Measurements from ENCODE around the gene LEMD3. TPM values are rescaled to one million over a fixed set of nuclear protein-coding genes. Genes with fewer than 3 reads are reported as not detected.

Gene LEMD3
- total and polyA plus RNA-seq, 2 of the 8 experiments (the other 6 are each of a cell fraction or from before 2014, with no cell fraction given) = 5.8 to 33.2 TPM

- H3K18ac ChIP-seq (ENCODE audit: extremely low read depth, low read length) = no peak overlapping the region
- H3K23ac ChIP-seq (ENCODE audit: insufficient read length) = no peak overlapping the region
- H3K23me2 ChIP-seq (ENCODE audit: low read depth, low read length) = peaks cover 13% of the 10 kb centered on the region; the same call in 1 of the 2 replicates
- no peak for FAIRE-seq
- no peak overlapping the region for H3K4me3 ChIP-seq (ENCODE audit: extremely low read depth in 1 of 4, insufficient read depth in 2 of 4, low read depth in 3 of 4, low read length in 4 of 4)
- no peaks in the 10 kb centered on the region for H4K20me1 ChIP-seq (replicated peaks in 1 of 2; ENCODE audit: control insufficient read depth in 1 of 2, insufficient read depth in 2 of 2, low read length in 2 of 2)
- POLR2A ChIA-PET (ENCODE audit: partially characterized antibody) = interaction anchor here (1.2 kb wide), 1 partner anchor 15 kb away, joined by 4 read pairs; no protein-coding TSS in a partner anchor
- H3K4ac ChIP-seq (replicated peaks; ENCODE audit: insufficient read length, low read depth, low read length) = no peak overlapping the region
- no peaks in the 10 kb centered on the region for H3K9me3 ChIP-seq (ENCODE audit: insufficient read depth in 2 of 2, low read depth in 1 of 2, low read length in 1 of 2)
- no peak overlapping the region for H4K91ac ChIP-seq (replicated peaks; ENCODE audit: insufficient read length, low read length)
- 88% methylated on average over 3 of the region's 3 CpGs; no CpG with 5 or more reads in 1 of the 2 experiments for WGBS, 2 experiments (ENCODE audit: extremely low coverage in 1 of 2, insufficient coverage in 1 of 2, insufficient read length in 1 of 2, insufficient replicate concordance in 2 of 2, low coverage in 1 of 2, low lambda C conversion rate in 2 of 2, missing lambda C conversion rate in 1 of 2)
- no peak overlapping the region for H2BK15ac ChIP-seq (ENCODE audit: low read length)
- peaks cover 0 to 5% (median 3%) of the 10 kb centered on the region in 4 experiments; a peak in 4 of 7 replicates for H3K4me1 ChIP-seq (replicated peaks in 1 of 4; ENCODE audit: control insufficient read depth in 3 of 4, insufficient read depth in 4 of 4, low read length in 3 of 4)
- no peak overlapping the region for H2BK120ac ChIP-seq (replicated peaks; ENCODE audit: low read depth, low read length)
- H2BK12ac ChIP-seq (ENCODE audit: low read depth, low read length) = no peak overlapping the region
- H3K79me2 ChIP-seq (ENCODE audit: control insufficient read depth in 1 of 2, insufficient read depth in 2 of 2, low read length in 2 of 2) = no peaks in the 10 kb centered on the region
- H4K5ac ChIP-seq (ENCODE audit: insufficient read length, low read depth, low read length) = no peak overlapping the region
- H3K56ac ChIP-seq (replicated peaks; ENCODE audit: insufficient read length, low read depth, low read length) = no peak overlapping the region
- no peak for TF ChIP-seq POLR2AphosphoS5 (IDR thresholded peaks at IDR 0.05; ENCODE audit: low read depth, low read length)
- TF ChIP-seq, protein P1, sequence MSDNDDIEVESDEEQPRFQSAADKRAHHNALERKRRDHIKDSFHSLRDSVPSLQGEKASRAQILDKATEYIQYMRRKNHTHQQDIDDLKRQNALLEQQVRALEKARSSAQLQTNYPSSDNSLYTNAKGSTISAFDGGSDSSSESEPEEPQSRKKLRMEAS (IDR thresholded peaks at IDR 0.05) = no peak
- TF ChIP-seq HDAC2 (IDR thresholded peaks at IDR 0.05; ENCODE audit: borderline replicate concordance in 1 of 2, low read depth in 2 of 2, low read length in 2 of 2) = no peak
- TF ChIP-seq FOSL1 (IDR thresholded peaks at IDR 0.05; ENCODE audit: insufficient read depth, low read depth, low read length) = no peak
- TF ChIP-seq RNF2 (IDR thresholded peaks at IDR 0.05; ENCODE audit: borderline replicate concordance, low read depth, low read length, missing control alignments, poor library complexity, severe bottlenecking) = no peak
- TF ChIP-seq KDM1A (IDR thresholded peaks at IDR 0.05; ENCODE audit: borderline replicate concordance, low read length) = no peak
- TF ChIP-seq TCF12 (IDR thresholded peaks at IDR 0.05; ENCODE audit: low read depth, low read length) = no peak
- no peak for TF ChIP-seq CREB1 (IDR thresholded peaks at IDR 0.05)
- TF ChIP-seq CBX5 (IDR thresholded peaks at IDR 0.05; ENCODE audit: low read depth, low read length) = no peak
- TF ChIP-seq JUN (IDR thresholded peaks at IDR 0.05; ENCODE audit: low read depth, low read length) = no peak
- no peak for TF ChIP-seq BRCA1 (IDR thresholded peaks at IDR 0.05; ENCODE audit: low read depth, low read length)
- TF ChIP-seq E2F6 (IDR thresholded peaks at IDR 0.05) = no peak
- TF ChIP-seq SP2 (IDR thresholded peaks at IDR 0.05; ENCODE audit: low read length) = no peak
- no peaks in the 10 kb centered on the region for H3K79me1 ChIP-seq (ENCODE audit: low read depth, low read length)
- H2AFZ ChIP-seq (ENCODE audit: low read length) = 0 out of 2 replicates have a peak overlapping the region, but pooled peaks have one; percentile 17
- CTCF ChIA-PET (ENCODE audit: partially characterized antibody) = interaction anchor here (0.8 to 0.9 kb wide), 3 partner anchors 10 to 106 kb away, joined by 3 to 5 read pairs (median 5); partner anchors contain the start of gene LEMD3
- no peak for DNase-seq (ENCODE audit: low read depth in 1 of 2, low spot score in 2 of 2)
- no peak overlapping the region for H4K8ac ChIP-seq (ENCODE audit: extremely low read depth, insufficient read depth, low read length)
- no peak overlapping the region for H3K14ac ChIP-seq (ENCODE audit: insufficient read length)
- no peak overlapping the region for H2AK5ac ChIP-seq (ENCODE audit: low read depth, low read length)
- peaks cover 0 to 4% (median 1%) of the 10 kb centered on the region in 4 experiments; a peak in 5 of 7 replicates for H3K27me3 ChIP-seq (replicated peaks in 1 of 4; ENCODE audit: control insufficient read depth in 3 of 4, extremely low read depth in 1 of 4, insufficient read depth in 3 of 4, low read length in 3 of 4)
- H3K36me3 ChIP-seq (ENCODE audit: control insufficient read depth in 2 of 4, insufficient read depth in 4 of 4, low read length in 3 of 4) = no peaks in the 10 kb centered on the region
- no peak overlapping the region for H3K27ac ChIP-seq (ENCODE audit: low read depth, low read length)
- H2BK5ac ChIP-seq (ENCODE audit: low read depth, low read length) = no peak overlapping the region
- H3K9ac ChIP-seq (replicated peaks in 1 of 4; ENCODE audit: extremely low read depth in 1 of 4, low read depth in 3 of 4, low read length in 3 of 4) = no peak overlapping the region
- no peak overlapping the region for H3K4me2 ChIP-seq (ENCODE audit: insufficient read depth in 1 of 2, low read depth in 2 of 2, low read length in 2 of 2)
- H2BK20ac ChIP-seq (ENCODE audit: low read length) = no peak overlapping the region
Measured at GRCh38 chr12:65275627-65276026, 106.2 kb downstream of the LEMD3 start.

All from H1 (cell line).